HL-60/S4 treated with phorbol 12-myristate 13-acetate at 8.2 ng/mL for 4 days and 3 days (cell line): ENCODE results near the gene COX7A2L.
"Not testable (repeated sequence)": the region's sequence is repeated elsewhere in the genome, so short reads cannot be mapped to it uniquely, and the experiment has no call there.

Experiments used
- in situ Hi-C: fragments of 300-500 bp; cut with MboI; formaldehyde crosslinking; loops from 2 replicates; pipeline ENCODE4 v1.15.0; 2022; ENCODE audit warnings: low sequenced_read_pairs

The COX7A2L gene

DNA sequence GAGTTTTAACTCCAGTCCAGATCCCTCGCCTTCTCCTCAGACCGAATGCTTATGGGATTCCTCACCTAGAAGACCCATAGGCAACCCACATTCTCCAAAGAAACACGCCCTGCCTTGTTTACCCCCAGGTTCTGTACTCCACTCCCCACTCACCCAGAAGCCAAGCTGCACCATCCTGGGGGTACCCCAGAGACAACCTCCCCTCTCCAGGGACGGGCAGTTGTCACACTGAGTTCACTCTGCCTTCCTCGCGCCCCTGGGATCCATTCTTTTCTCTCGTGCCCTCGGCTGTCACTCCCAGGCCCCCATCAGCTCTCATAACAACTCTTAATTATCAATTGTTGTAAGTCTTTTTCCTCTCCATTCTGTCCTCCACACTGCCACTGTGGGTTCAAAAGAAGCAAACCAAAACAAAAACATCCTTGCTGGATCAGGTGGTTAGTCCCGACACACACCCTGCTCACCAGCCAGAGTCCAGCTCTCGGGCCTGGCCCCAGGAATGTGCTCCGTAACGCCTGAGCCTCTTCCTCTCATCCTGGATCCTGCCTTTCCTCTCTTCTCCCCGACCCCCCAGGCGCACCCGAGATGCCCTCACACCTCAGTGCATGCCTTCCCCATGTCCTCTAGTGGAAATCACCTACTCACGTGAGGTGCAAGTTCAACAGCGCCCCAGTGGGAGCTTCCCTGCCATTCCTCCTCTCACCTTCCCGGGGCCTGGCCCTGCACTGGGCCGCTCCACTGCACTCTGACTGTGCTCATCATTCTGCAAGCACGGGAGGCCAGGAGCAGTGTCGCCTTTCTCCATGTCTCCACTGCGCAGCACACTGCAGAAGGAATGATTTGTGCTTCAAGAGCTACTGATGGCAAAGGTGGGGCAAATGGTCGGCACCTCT, 20.7 kb downstream of the COX7A2L start:
- in situ Hi-C loops, result no loop called here

DNA sequence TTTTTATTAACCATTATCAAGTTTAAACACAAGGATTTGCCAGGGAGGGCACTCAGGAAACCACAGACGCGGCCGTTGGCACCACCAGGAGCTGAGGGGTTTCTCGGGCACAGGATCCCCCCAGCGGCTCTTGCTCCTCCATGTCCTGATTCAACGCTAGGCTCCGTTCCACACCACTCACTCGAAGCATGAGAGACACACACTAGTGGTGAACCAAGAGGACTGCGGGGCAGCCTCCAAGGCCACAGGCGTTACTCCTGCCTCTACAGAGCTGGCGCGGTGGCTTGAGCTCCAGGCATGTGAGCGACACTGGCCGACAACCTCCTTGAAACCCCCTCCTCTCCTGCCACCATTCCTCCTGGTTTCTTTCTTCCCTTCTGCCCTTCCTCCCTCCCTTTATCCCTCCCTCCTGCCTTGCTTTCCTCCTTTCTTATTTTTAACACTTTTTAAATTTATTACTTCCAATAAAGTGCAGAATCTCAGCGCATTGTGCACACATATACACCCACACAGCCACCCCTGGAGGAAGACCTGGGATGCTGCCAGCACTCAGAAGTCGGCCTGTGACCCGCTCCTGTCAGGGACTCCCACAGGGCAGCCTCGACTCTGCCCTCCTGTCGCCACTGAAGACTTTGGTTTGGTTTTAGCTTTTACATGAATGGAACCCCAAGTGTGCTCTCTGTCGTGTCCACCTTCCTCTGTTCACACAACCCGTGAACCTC, 21.7 kb downstream of the COX7A2L start:
- in situ Hi-C loops, result no loop called here

DNA sequence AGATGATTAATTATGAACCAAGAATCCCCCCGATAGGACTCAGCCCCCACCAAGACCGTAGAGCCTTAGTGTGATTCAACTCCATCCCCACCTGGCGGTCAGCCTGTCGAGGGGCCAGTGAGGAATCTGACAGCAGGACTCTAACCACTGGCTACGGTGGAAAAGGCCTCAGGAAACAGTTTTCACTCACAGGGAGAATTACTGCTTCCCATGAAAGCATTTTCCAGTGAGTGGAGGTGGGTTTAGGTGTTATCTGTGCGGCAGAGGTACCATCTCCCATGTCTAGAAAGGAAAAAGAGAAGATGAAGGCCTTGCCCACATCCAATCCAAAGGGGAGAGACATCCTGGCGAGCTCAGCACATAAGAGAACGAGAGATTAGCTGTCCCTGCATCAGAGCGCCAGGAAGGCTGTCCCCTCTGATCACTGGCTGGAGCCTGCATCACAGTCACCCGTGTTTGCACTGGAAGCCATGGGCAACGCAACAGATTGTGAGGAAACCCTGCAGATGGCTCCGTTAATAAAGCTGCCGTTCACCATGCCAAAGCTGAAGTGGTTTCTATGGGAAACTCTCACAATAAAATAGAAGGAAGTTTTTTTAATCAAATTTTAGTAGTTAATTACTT, 22.3 kb downstream of the COX7A2L start:
- in situ Hi-C loops, result no loop called here

DNA sequence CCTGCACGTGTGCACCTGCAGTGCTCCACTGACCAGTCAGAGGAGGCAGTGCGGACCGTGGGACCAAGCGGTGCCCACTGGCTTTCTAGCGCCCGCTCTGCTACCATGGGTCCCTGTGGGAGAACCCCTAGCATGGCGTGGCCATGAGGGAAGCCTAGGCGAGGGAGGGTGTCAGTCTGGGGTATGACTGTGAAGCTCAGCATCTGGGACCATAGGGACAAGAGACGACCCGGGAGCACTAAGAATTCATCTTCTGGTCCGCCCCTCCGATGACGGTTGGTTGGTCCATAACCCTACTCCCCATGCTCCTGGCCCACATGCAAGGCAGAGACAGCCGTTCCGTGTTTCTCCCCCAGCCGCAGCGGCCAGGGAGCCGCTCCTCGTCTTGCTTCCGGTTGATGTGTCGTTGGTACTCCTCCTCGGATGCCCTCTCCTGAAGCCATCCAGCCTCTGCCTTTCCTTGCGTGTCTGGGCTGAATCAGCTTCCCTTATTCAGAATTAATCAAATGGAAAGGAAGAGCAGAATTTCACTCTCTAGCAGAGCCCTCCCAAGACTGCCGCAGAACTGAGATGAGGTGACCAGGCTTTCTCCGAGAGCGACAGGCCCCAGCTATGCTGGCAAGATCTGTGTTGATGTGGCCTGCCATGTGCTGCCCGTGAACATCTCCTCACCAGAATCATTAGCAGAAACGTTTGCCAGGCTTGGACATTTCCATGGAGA, 23.0 kb downstream of the COX7A2L start:
- in situ Hi-C loops, result no loop called here

DNA sequence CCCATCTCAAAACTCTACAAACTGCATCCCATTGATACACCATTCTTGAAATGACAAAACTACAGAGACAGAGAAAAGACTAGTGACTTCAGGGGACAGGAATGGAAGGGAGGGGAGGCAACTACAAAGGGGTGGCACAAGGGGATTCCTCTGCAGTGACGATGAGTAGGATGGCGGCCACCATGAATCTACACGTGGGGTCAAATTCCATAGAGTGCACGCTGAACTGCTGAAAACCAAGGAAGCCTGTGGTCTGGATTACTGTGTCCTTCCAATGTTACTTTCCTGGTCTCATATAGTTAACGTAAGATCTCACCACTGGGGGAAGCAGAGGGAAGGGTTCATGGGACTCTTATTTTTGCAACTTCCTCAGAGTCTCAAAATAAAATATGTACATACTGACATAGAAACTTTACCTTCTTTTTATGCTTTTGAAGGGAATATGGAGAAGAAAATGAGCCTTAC, 23.6 kb downstream of the COX7A2L start:
- in situ Hi-C loops, result no loop called here

DNA sequence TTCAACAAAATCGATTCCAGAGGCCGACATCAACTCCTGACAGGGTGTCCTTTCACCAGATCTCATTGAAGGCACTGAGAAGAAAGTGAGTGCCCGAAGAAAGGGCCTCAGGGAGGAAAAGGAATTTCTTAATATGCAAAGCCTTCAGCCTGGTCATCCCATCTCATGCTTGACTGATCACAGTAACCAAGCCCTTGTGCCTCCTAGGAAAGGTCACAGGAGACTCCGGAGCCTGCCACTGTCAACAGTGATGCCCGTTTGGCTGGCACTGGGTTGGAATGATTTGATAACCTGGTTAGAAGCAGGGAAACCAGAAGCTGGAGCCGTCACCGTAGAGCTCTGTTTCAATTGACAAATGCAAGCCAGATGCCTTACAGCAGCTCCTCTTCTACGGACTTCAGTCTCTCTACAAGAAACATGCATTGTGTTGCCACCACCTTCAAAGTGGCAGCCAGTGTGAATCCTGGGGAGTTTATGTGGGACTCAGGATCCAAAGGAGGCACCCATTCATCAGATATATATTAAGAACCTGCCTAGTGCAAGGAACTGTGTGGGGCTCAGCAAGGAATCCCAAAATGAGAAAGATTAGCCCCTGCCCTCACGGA, 24.6 kb downstream of the COX7A2L start:
- in situ Hi-C loops, result no loop called here

DNA sequence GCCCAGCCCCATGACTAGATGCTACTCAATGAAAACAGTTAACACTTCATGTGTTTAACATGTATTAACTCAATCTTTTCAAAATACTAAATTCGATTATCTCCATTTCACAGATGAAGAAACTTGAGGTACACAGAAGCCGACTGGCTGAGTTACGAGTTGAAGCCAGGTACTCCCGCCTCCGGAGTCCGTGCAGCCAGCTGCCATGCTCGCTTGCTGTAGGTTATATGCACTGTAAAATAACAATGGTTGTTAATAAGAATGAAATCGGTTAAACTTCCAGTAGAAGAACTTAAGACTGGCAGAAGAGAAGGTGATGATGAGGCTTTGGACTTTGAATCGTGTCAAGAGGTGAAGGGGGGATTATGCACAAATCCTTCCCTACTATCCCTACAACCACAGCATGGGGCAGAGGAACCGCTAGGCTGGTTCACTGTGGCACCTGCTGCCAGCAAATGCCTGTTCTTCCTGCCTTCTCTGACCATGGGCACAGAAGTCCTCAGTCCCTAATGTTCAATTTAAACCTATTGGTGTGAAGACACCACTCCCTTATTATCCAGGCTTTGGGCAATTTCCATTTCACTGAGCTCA, 25.4 kb downstream of the COX7A2L start:
- in situ Hi-C loops, result no loop called here

DNA sequence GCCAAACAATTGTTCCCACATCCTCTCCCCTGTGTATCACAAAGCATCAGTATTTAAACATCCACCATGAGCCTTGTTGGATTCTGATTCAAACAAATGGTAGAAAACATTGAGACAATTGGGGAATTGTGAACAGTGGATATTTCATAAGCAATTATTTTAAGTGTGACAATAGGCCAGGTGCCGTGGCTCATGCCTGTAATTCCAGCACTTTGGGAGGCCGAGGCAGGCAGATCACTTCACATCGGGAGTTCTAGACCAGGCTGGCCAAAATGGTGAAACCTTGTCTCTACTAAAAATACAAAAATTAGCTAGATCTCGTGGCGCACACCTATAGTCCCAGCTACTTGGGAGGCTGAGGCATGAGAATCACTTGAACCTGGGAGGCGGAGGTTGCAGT, 26.2 kb downstream of the COX7A2L start:
- in situ Hi-C loops, result not testable (repeated sequence)

DNA sequence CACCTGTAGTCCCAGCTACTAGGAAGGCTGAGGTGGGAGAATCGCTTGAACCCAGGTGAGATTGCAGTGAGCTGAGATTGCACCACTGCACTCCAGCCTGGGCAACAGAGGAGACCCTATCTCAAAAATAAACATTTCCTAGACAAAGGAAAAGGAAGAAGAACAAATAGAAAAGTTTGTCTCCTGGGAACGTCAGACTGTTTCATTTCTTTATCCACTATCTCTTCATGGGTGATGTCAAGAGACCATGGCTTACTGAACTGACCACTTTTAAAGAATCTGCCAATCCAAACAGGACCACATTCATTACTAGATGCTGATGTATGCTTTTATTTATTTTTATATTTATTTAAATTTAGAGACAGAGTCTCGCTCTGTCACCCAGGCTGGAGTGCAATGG, 26.8 kb downstream of the COX7A2L start:
- in situ Hi-C loops, result no loop called here

DNA sequence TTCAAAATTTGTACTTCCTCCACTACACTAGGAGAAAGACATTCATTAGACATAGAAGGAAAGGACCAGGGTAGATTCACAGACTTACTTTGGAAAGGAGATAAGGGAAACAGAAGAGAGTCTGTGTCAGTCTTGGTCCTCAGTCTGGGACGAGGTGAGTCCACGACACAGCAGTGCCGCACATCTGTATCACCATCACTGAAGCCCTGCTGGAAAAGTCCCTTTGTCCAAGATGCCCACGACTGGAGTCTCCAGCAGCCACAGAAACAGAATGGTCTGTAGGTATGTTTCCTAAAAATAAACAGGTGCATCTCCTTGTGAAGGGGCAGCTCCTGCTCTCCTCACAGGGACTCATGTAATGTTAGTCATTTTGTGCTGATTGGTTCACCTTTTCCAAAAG, 27.4 kb downstream of the COX7A2L start:
- in situ Hi-C loops, result no loop called here

DNA sequence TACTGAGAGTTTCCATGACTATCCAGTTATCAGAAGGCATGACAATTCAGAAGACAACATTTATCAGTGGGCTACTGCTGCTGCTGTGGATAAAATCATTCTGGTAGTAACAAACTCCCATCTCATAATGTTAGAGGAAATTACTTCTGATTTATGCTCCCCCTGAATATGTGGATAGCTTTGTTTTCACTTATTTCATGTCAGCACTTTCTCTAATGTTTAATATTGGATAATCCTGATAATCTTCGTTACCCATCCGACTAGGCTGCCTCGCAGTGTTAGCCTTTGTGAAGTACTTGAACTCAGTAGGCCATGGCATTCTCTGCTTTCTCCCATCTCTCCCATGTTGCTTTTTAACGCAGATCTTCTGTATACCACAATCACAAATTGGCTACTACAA, 28.4 kb downstream of the COX7A2L start:
- in situ Hi-C loops, result no loop called here

DNA sequence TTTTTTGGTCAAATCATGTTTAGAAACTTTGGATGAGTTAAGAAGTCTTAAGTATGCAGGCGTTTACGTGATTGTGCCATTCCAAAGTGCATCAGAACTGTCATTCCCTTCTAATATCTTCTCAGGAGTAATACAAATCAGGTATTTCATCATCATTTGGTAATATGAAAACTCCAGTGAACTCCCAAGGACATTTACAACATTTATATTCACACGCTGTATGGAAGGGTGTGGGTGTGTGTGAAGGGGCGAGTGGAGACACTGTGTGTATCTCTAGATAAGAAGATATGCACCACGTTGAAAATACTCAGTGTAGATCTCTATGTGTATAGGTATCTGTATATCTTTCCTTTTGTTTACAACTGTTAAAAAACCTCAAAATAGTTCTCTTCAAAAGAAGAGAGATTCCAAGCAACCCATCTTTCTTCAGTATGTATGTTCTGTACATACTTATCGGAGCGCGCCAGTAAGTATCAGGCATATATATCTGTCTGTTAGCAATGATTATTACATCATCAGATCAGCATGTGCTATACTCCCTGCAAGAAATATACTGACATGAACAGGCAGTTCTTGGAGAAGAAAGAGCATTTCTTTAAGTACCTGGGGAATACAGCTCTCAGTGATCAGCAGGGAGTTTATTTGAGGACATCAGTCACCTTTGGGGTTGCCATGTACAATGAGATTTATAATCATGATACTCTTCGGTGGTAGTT, 29.3 kb downstream of the COX7A2L start:
- in situ Hi-C loops, result no loop called here

DNA sequence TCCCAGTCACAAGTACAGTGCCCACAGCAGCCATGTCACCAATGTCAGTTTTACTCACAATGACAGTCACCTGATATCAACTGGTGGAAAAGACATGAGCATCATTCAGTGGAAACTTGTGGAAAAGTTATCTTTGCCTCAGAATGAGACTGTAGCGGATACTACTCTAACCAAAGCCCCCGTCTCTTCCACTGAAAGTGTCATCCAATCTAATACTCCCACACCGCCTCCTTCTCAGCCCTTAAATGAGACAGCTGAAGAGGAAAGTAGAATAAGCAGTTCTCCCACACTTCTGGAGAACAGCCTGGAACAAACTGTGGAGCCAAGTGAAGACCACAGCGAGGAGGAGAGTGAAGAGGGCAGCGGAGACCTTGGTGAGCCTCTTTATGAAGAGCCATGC, 31.3 kb downstream of the COX7A2L start:
- in situ Hi-C loops, result no loop called here

DNA sequence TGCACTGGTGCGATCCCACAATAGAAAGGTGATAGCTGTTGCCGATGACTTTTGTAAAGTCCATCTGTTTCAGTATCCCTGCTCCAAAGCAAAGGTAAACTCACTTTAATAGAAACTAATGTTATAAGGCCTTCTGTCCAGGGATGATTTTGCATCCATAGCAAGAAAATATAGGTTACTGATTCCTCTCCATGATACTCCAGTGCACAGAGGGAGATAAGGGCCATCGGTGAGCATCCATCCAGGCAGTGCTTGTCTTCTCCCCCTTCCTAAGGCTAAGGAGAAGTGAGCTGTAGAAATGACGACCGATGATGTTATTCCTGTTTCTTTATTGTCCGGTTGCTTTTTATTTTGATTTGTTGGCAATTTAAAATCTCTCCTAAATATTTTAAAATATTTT, 32.1 kb downstream of the COX7A2L start:
- in situ Hi-C loops, result no loop called here

DNA sequence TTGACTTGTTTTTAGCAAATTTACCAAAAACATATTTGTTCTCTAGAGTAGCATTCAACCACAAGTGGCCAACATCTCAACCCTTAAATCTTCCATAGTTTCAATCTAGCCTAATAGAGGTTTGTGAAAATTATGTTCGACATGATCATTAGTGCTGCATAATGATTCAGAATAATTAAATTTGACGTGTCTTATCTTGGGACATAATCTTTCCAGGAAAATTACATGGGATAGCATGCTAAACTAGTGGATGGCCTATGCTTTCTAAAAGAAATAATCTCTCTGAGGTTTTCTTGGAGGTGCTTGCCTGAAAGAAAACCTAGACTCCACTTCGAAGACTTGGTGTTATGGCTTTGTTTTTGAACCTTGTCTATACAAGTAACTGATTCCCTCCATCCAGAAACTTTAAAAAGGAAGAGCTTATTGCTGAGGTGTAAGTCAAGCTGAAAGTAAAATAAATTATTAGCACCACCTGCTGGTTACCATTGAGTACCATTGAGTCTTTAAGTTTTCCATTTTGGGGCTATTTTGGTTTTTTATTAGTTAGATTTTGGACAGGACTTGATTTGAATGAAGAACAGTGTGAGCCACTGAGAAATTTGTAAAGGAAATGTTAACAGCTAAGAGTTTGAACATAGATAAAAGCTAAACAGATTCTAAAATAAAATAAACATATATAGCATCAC, 32.7 kb downstream of the COX7A2L start:
- in situ Hi-C loops, result no loop called here

DNA sequence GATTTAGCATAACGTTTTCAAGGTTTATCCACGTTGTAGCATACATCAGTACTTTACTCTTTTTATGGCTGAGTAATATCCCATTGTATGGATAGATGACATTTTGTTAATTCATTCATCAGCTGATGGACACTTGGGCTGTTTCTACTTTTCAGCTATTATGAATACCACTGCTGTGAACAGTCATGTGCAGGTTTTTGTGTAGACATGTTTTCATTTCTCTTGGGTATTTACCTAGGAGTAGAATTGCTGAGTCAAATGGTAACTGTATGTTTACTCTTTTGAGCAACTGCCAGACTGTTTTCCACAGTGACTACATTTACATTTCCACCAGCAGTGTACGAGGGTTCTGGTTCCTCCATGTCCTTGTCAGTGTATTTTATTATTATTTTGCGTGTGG, 33.9 kb downstream of the COX7A2L start:
- in situ Hi-C loops, result no loop called here

DNA sequence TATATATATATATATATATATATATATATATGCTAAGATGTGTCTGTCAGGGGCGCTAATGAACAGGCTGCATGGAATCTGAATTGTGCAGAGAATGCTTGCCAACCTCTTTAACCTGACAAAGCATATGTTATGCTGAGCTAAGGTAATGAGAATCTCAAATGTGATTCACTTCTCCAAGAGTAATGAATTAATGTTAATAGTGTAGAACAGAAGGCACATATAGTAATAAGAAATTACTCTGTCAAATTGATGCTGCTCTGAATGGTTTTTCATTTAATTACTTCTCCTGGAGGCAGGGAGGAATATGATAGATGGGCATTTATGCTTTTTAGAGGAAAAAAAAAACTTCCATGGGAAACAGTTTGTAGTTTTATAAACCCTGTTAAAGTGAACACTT, 35.4 kb downstream of the COX7A2L start:
- in situ Hi-C loops, result no loop called here

DNA sequence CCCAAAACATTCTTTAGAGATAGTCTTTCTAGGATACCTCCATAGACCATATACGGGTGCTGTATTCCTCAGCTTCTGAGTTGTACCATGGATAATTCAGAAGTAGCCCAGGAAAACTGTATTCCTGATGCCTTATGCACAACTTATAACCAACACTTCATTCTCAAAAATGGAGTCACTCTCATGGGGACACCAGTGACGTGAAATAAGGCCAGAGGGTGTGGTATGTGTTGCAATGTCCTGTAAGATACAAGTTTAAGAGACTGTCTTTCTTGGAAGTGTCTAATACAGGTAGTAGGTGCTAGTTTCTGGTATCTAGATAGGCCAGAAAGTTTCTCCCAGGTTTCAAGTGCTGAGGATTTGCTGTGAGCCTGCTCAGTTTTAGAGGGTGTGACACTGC, 36.1 kb downstream of the COX7A2L start:
- in situ Hi-C loops, result no loop called here

DNA sequence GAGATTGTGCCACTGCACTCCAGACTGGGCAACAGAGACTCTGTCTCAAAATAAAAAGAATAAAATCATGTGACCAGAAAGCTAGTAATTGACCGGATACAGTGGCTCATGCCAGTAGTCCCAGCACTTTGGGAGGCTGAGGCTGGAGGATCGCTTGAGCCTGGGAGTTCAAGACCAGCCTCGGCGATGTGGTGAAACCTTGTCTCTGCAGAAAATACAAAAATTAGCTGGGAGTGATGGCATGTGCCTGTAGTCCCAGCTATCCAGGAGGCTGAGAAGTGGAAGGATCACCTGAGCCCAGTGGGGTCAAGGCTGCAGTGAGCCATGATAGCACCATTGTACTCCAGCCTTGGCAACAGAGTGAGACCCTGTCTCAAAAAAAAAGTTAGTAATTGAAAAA, 36.8 kb downstream of the COX7A2L start:
- in situ Hi-C loops, result no loop called here
